ENCODE results near the gene UVSSA. TPM values are rescaled to one million over a fixed set of nuclear protein-coding genes. Genes with fewer than 3 reads are reported as not detected.

UVSSA gene
- total and polyA plus RNA-seq, 2 donors (not counting 1 experiment from before 2014, with no cell fraction given): 34.6 to 40.5 TPM

DNA sequence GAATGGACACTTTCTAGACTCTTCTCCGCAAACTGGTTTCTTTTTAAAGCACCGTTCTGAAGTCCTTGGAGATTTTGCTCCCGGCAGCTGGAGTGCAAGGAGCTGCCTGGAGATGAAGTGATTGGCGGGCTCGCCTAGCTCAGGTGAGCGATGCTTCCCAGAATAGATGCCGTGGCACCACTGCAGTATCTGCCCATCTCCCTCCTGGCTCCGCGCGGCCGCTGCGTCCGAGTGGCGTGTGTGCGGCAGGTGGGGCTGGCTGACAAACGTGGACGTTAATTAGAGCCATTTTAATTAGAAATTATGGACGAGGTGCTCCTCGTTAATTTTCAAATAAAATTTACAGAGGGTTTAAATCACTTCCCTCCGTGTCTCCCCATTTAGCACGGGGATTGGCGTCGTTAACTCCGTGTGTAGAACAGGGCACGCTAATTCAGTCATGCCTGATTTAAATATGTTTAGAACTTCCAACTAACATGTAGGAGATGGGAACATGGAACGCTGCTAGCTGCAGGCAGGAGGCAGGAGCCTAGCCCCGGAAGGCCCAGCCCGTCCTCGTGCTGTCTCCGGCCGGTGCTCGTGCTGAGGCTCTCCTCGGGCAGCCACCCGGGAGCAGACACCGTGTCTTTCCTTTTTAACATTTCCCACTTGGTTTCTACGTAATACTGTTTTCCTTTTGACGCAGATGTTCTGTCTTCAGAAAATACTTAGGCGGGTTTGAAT is 11.6 kb downstream of the UVSSA start:
- H3K79me2 ChIP-seq (ENCODE audit: control insufficient read depth, insufficient read depth, low read length): no peaks in the 10 kb centered on the region
- no peaks in the 10 kb centered on the region for H3K27me3 ChIP-seq (replicated peaks in 1 of 4; ENCODE audit: control extremely low read depth in 1 of 4, control insufficient read depth in 3 of 4, insufficient read depth in 4 of 4, low read length in 3 of 4)
- ATAC-seq (ENCODE audit: low read depth) (no peak), DNase-seq (no peak)
- H3K36me3 ChIP-seq (replicated peaks in 1 of 2; ENCODE audit: control extremely low read depth in 1 of 2, control insufficient read depth in 1 of 2, extremely low read depth in 1 of 2, insufficient read depth in 2 of 2, low read length in 1 of 2): peaks cover 0 to 19% of the 10 kb centered on the region in 2 experiments
- ChIA-PET POLR2A (no interaction called here), CTCF (interaction anchor here (1.0 to 1.1 kb wide), 2 partner anchors 11 to 271 kb away, joined by 3 to 5 read pairs; no protein-coding TSS in a partner anchor)
- no peaks in the 10 kb centered on the region for H3K9me3 ChIP-seq (ENCODE audit: control extremely low read depth in 1 of 3, control insufficient read depth in 2 of 3, insufficient read depth in 1 of 3, low read length in 2 of 3)
- no peak overlapping the region for H2AFZ ChIP-seq (ENCODE audit: insufficient read depth, low read depth, low read length, poor library complexity, severe bottlenecking)
- Mint-ChIP-seq H3K4me1 (peaks cover 2% of the 10 kb centered on the region), H3K27me3 (no peaks in the 10 kb centered on the region), H3K9me3 (ENCODE audit: insufficient read depth) (no peaks in the 10 kb centered on the region), H3K4me3 (no peak overlapping the region), H3K27ac (no peak overlapping the region)
- intact Hi-C loops (cut with micrococcal nuclease): no loop called here
- H4K20me1 ChIP-seq (ENCODE audit: control insufficient read depth, insufficient read depth, low read length, poor library complexity, severe bottlenecking): no peaks in the 10 kb centered on the region
- H3K9ac ChIP-seq (ENCODE audit: low read length): no peak overlapping the region
- no peak overlapping the region for H3K4me2 ChIP-seq (replicated peaks; ENCODE audit: low read depth, low read length, poor library complexity, severe bottlenecking)
- no peaks in the 10 kb centered on the region for H3K4me1 ChIP-seq (ENCODE audit: control insufficient read depth in 2 of 2, insufficient read depth in 2 of 2, low read length in 2 of 2)
- TF ChIP-seq EZH2 (IDR thresholded peaks at IDR 0.05; ENCODE audit: borderline replicate concordance, insufficient read depth, low read depth, low read length, poor library complexity, severe bottlenecking): no peak
- TF ChIP-seq, protein P1, sequence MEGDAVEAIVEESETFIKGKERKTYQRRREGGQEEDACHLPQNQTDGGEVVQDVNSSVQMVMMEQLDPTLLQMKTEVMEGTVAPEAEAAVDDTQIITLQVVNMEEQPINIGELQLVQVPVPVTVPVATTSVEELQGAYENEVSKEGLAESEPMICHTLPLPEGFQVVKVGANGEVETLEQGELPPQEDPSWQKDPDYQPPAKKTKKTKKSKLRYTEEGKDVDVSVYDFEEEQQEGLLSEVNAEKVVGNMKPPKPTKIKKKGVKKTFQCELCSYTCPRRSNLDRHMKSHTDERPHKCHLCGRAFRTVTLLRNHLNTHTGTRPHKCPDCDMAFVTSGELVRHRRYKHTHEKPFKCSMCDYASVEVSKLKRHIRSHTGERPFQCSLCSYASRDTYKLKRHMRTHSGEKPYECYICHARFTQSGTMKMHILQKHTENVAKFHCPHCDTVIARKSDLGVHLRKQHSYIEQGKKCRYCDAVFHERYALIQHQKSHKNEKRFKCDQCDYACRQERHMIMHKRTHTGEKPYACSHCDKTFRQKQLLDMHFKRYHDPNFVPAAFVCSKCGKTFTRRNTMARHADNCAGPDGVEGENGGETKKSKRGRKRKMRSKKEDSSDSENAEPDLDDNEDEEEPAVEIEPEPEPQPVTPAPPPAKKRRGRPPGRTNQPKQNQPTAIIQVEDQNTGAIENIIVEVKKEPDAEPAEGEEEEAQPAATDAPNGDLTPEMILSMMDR (IDR thresholded peaks at IDR 0.05): no peak
- H3K4me3 ChIP-seq (ENCODE audit: control extremely low read depth in 1 of 5, extremely low read depth in 1 of 5, insufficient read depth in 1 of 5, low read depth in 2 of 5, low read length in 4 of 5): no peak overlapping the region
- 99% methylated on average over 26 of the region's 38 CpGs for WGBS (ENCODE audit: insufficient coverage)
- no peak overlapping the region for H3K27ac ChIP-seq (ENCODE audit: low read length in 2 of 2)

- H3K27ac Mint-ChIP-seq: no peak overlapping the region
- no peak overlapping the region for H3K4me2 ChIP-seq (replicated peaks; ENCODE audit: low read depth, low read length, poor library complexity, severe bottlenecking)
- H3K4me3 Mint-ChIP-seq: no peak overlapping the region
- intact Hi-C loops (cut with micrococcal nuclease): no loop called here
- ChIA-PET CTCF (no interaction called here), POLR2A (no interaction called here)
- H3K27me3 Mint-ChIP-seq: no peaks in the 10 kb centered on the region
- peaks cover 2% of the 10 kb centered on the region for H3K4me1 Mint-ChIP-seq
- ATAC-seq (ENCODE audit: low read depth) (no peak), DNase-seq (no peak)
- H4K20me1 ChIP-seq (ENCODE audit: control insufficient read depth, insufficient read depth, low read length, poor library complexity, severe bottlenecking): no peaks in the 10 kb centered on the region
- H3K9me3 Mint-ChIP-seq (ENCODE audit: insufficient read depth): no peaks in the 10 kb centered on the region
- H3K27ac ChIP-seq (ENCODE audit: low read length in 2 of 2): no peak overlapping the region
- no peak overlapping the region for H3K9ac ChIP-seq (ENCODE audit: low read length)
- WGBS (ENCODE audit: insufficient coverage): 85% methylated on average over 5 of the region's 14 CpGs
- no peaks in the 10 kb centered on the region for H3K9me3 ChIP-seq (ENCODE audit: control extremely low read depth in 1 of 3, control insufficient read depth in 2 of 3, insufficient read depth in 1 of 3, low read length in 2 of 3)
- H3K27me3 ChIP-seq (replicated peaks in 1 of 4; ENCODE audit: control extremely low read depth in 1 of 4, control insufficient read depth in 3 of 4, insufficient read depth in 4 of 4, low read length in 3 of 4): no peaks in the 10 kb centered on the region
- H3K79me2 ChIP-seq (ENCODE audit: control insufficient read depth, insufficient read depth, low read length): no peaks in the 10 kb centered on the region
- H3K4me1 ChIP-seq (ENCODE audit: control insufficient read depth in 2 of 2, insufficient read depth in 2 of 2, low read length in 2 of 2): no peaks in the 10 kb centered on the region
- H2AFZ ChIP-seq (ENCODE audit: insufficient read depth, low read depth, low read length, poor library complexity, severe bottlenecking): no peak overlapping the region
- H3K4me3 ChIP-seq (ENCODE audit: control extremely low read depth in 1 of 5, extremely low read depth in 1 of 5, insufficient read depth in 1 of 5, low read depth in 2 of 5, low read length in 4 of 5): no peak overlapping the region
- TF ChIP-seq EZH2 (IDR thresholded peaks at IDR 0.05; ENCODE audit: borderline replicate concordance, insufficient read depth, low read depth, low read length, poor library complexity, severe bottlenecking): no peak
- TF ChIP-seq, protein P1 (IDR thresholded peaks at IDR 0.05): no peak
- peaks cover 0 to 18% of the 10 kb centered on the region in 2 experiments for H3K36me3 ChIP-seq (replicated peaks in 1 of 2; ENCODE audit: control extremely low read depth in 1 of 2, control insufficient read depth in 1 of 2, extremely low read depth in 1 of 2, insufficient read depth in 2 of 2, low read length in 1 of 2)
Observed at GRCh38 chr4:1359144-1359501, 12.1 kb downstream of the UVSSA start.

All from B cell (primary cell).